Keratinocyte (primary cell): ENCODE measurements around the gene SPA17. TPM values are rescaled to one million over a fixed set of nuclear protein-coding genes. Genes with fewer than 3 reads are reported as not detected.

ENCODE experiments used
- DNase-seq: peaks from one replicate; pipeline ENCODE4 v3.0.0-alpha.2; 2011; ENCODE audit warnings: low read depth, missing footprints, low spot score
- FAIRE-seq: peaks from 2 replicates; lab custom pipeline; 2011; peaks lifted over from hg19 to GRCh38; lab: Jason Lieb, UNC
- H2AFZ ChIP-seq: 2 replicates; pipeline ENCODE4 v1.6.0; 2012; ENCODE audit warnings: low read length, control low read depth, inconsistent platforms; ENCODE audit not compliant: control insufficient read depth
- H3K27ac ChIP-seq: 2 replicates; pipeline ENCODE4 v1.5.1; 2011; ENCODE audit warnings: low read length; ENCODE audit not compliant: control insufficient read depth, insufficient read depth
- H3K27me3 ChIP-seq: 3 replicates; pipeline ENCODE4 v1.6.0; 2011; ENCODE audit warnings: low read length; ENCODE audit not compliant: control insufficient read depth, insufficient read depth; ENCODE audit errors: extremely low read depth
- H3K36me3 ChIP-seq, 2 experiments: 2 replicates in 1 of 2; 3 replicates in 1 of 2; pipeline ENCODE4 v1.5.1; 2011; ENCODE audit warnings: low read length in 2 of 2, mild to moderate bottlenecking in 1 of 2; ENCODE audit not compliant: control insufficient read depth in 2 of 2, insufficient read depth in 2 of 2; ENCODE audit errors: extremely low read depth in 1 of 2
- H3K4me1 ChIP-seq: 3 replicates; pipeline ENCODE4 v1.5.1; 2011; ENCODE audit warnings: low read length; ENCODE audit not compliant: control insufficient read depth, insufficient read depth; ENCODE audit errors: extremely low read depth
- H3K4me2 ChIP-seq: 3 replicates; pipeline ENCODE4 v1.6.0; 2011; ENCODE audit warnings: low read depth, low read length; ENCODE audit not compliant: control insufficient read depth, insufficient read depth; ENCODE audit errors: extremely low read depth
- H3K4me3 ChIP-seq, 3 experiments: fragments of 200-600 bp in 1 of 3; sonication (generic) in 1 of 3; 2 replicates in 2 of 3; 3 replicates in 1 of 3; pipeline ENCODE4 v1.5.1; 2011 to 2016; ENCODE audit warnings: low read length in 3 of 3, mild to moderate bottlenecking in 3 of 3, control low read depth in 2 of 3, inconsistent platforms in 1 of 3, low read depth in 1 of 3, mixed read lengths in 1 of 3, mixed run types in 1 of 3, moderate library complexity in 1 of 3; ENCODE audit not compliant: control insufficient read depth in 2 of 3, insufficient read depth in 2 of 3; ENCODE audit errors: extremely low read depth in 1 of 3
- H3K79me2 ChIP-seq: 2 replicates; pipeline ENCODE4 v1.6.0; 2012; ENCODE audit warnings: low read length; ENCODE audit not compliant: control insufficient read depth, insufficient read depth
- H3K9ac ChIP-seq: 3 replicates; pipeline ENCODE4 v1.6.0; 2011; ENCODE audit warnings: low read length; ENCODE audit not compliant: control insufficient read depth, insufficient read depth; ENCODE audit errors: extremely low read depth
- H3K9me1 ChIP-seq: 3 replicates; pipeline ENCODE4 v1.6.0; 2011; ENCODE audit warnings: low read length; ENCODE audit not compliant: control insufficient read depth, insufficient read depth; ENCODE audit errors: extremely low read depth
- H3K9me3 ChIP-seq: 2 replicates; pipeline ENCODE4 v1.5.1; 2012; ENCODE audit warnings: low read depth, low read length; ENCODE audit not compliant: control insufficient read depth
- H4K20me1 ChIP-seq: 3 replicates; pipeline ENCODE4 v1.6.0; 2011; ENCODE audit warnings: low read length; ENCODE audit not compliant: control insufficient read depth, insufficient read depth; ENCODE audit errors: extremely low read depth
- EZH2 ChIP-seq: IDR thresholded peaks from one replicate; pipeline ENCODE4 v1.6.1; 2012; ENCODE audit warnings: inconsistent platforms, mild to moderate bottlenecking, low read length, moderate library complexity
- dilution Hi-C: fragments of 300-500 bp; cut with MboI; formaldehyde crosslinking; loops from one replicate; pipeline ENCODE4 v1.7.0; 2020; ENCODE audit warnings: low sequenced_read_pairs; ENCODE audit not compliant: extremely low pct_ligation_motif_present
- polyA minus RNA-seq, 3 experiments: library from RNA; depleted of rRNA, polyadenylated mRNA; stranded (reverse); fragments of >200 nt; gene quantifications; 1 replicate in 1 of 3; 2 replicates in 1 of 3; 3 replicates in 1 of 3; pipeline ENCODE4 v1.2.3, GENCODE V29; 2011
- polyA plus RNA-seq, 5 experiments: library from polyadenylated mRNA; depleted of rRNA in 3 of 5; stranded (reverse) in 3 of 5; stranded (forward) in 1 of 5; unstranded in 1 of 5; fragments of >200 nt; gene quantifications; 1 replicate in 1 of 5; 2 replicates in 3 of 5; 3 replicates in 1 of 5; pipeline versions ENCODE4 v1.2.1 to v1.2.3, GENCODE V29; 2011 to 2012; ENCODE audit warnings: missing spikeins in 2 of 5, low read depth in 1 of 5, low replicate concordance in 1 of 5
- TF ChIP-seq, protein P1 (sequence below), 3 experiments: IDR thresholded peaks in 1 of 3; conservative IDR thresholded peaks in 1 of 3; optimal IDR thresholded peaks in 1 of 3; 2 replicates in 2 of 3; 3 replicates in 1 of 3; pipeline versions ENCODE3 to v1.5.1; 2011; ENCODE audit warnings: low read length in 3 of 3, mild to moderate bottlenecking in 3 of 3, moderate library complexity in 2 of 3, control low read depth in 1 of 3, inconsistent platforms in 1 of 3; ENCODE audit not compliant: insufficient read depth in 2 of 3; ENCODE audit errors: extremely low read depth in 1 of 3

SPA17 gene
- polyA plus RNA-seq, result 10.0 to 19.5 TPM (median 16.8 TPM) in 3 replicates
- 6.7 TPM for polyA plus RNA-seq (2011; ENCODE audit: low read depth)
- polyA plus RNA-seq (2011; cell fraction: cytosol; rRNA removed), result 10.2 and 15.6 TPM in 2 replicates
- 4.3 and 6.4 TPM in 2 replicates for polyA plus RNA-seq (2011; cell fraction: nucleus; rRNA removed)
- polyA plus RNA-seq (2012; ENCODE audit: low replicate concordance), result 5.2 and 15.8 TPM in 2 replicates
- polyA minus RNA-seq, result 4.4 to 5.2 TPM (median 4.7 TPM) in 3 replicates
- 10.6 TPM for polyA minus RNA-seq (2011; cell fraction: cytosol; rRNA and poly(A)+ RNA removed)
- 1.7 and 8.4 TPM in 2 replicates for polyA minus RNA-seq (2011; cell fraction: nucleus; rRNA and poly(A)+ RNA removed)

DNA sequence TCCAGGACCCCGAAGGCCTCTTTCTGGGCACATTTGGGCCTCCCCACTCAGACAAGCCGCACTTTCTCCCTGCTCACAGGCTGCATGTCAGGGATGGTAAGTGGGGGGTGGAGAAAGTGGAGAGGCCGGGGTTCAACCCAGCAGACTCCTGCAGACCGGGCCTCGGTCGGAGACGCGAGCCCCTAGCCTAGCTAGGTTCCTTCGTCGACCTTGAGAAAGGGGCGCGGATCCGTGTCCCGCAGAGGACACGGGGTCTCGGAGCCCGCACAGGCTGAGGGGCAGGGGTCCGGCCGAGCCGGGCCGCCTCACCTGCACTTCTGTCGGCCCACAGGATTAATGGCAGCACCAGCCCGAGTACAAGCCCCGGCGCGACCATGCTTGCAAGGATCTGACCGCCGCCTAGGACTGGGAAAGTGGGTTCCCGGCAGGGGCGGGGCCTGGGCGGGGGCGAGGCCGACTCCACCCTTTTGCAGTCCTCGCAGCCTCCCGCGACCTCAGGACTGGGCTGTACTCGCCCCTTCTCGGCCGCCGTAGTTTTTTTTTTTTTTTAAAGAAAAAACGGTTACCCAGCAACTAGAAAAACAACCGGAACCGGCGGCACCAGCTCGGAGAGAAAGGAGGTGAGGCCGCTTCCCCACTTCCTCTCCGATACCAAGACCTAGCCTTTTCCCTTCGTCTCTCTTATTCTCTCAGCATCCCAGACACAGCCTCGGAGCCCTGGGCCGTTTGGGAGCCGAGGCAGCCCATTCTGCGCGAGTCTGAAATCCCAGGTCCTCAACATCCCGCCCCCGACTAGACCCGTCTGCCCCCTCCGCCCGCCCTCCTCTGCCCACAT is at the start of gene SPA17, which contains the start of gene SIAE:
Gene SPA17, plus strand, starts transcription at position 572 of the 835 bp plus-strand sequence. CDS start 1,361 bp downstream, outside the sequence.
Gene SIAE, minus strand, starts transcription at position 407 of the 835 bp plus-strand sequence. Its CDS starts 31 bp downstream, at position 376.
- H3K4me1 ChIP-seq, result peaks cover 6% of the 10 kb centered on the region
- FAIRE-seq (no peak), DNase-seq (peak; percentile 75)
- no peaks in the 10 kb centered on the region for H3K9me1 ChIP-seq
- peak within 1 kb of the TSS; percentile 89 for H2AFZ ChIP-seq
- peak within 1 kb of the TSS; percentile 66 to 75 (median 74) for H3K4me3 ChIP-seq
- peak within 1 kb of the TSS; percentile 80 for H3K9ac ChIP-seq
- no peaks in the 10 kb centered on the region for H3K36me3 ChIP-seq
- peak within 1 kb of the TSS; percentile 33 for H3K27ac ChIP-seq
- no peak for TF ChIP-seq EZH2
- TF ChIP-seq, protein P1, sequence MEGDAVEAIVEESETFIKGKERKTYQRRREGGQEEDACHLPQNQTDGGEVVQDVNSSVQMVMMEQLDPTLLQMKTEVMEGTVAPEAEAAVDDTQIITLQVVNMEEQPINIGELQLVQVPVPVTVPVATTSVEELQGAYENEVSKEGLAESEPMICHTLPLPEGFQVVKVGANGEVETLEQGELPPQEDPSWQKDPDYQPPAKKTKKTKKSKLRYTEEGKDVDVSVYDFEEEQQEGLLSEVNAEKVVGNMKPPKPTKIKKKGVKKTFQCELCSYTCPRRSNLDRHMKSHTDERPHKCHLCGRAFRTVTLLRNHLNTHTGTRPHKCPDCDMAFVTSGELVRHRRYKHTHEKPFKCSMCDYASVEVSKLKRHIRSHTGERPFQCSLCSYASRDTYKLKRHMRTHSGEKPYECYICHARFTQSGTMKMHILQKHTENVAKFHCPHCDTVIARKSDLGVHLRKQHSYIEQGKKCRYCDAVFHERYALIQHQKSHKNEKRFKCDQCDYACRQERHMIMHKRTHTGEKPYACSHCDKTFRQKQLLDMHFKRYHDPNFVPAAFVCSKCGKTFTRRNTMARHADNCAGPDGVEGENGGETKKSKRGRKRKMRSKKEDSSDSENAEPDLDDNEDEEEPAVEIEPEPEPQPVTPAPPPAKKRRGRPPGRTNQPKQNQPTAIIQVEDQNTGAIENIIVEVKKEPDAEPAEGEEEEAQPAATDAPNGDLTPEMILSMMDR (optimal IDR thresholded peaks at IDR 0.05 in 1 of 3, IDR thresholded peaks at IDR 0.05 in 1 of 3, conservative IDR thresholded peaks at IDR 0.05 in 1 of 3; ENCODE audit: extremely low read depth in 1 of 3, insufficient read depth in 2 of 3, low read length in 3 of 3), result no peak
- no peaks in the 10 kb centered on the region for H3K27me3 ChIP-seq
- H3K79me2 ChIP-seq, result no peaks in the 10 kb centered on the region
- dilution Hi-C loops, result no loop called here
- no peaks in the 10 kb centered on the region for H3K9me3 ChIP-seq
- no peaks in the 10 kb centered on the region for H4K20me1 ChIP-seq
- peak within 1 kb of the TSS; percentile 85 for H3K4me2 ChIP-seq

DNA sequence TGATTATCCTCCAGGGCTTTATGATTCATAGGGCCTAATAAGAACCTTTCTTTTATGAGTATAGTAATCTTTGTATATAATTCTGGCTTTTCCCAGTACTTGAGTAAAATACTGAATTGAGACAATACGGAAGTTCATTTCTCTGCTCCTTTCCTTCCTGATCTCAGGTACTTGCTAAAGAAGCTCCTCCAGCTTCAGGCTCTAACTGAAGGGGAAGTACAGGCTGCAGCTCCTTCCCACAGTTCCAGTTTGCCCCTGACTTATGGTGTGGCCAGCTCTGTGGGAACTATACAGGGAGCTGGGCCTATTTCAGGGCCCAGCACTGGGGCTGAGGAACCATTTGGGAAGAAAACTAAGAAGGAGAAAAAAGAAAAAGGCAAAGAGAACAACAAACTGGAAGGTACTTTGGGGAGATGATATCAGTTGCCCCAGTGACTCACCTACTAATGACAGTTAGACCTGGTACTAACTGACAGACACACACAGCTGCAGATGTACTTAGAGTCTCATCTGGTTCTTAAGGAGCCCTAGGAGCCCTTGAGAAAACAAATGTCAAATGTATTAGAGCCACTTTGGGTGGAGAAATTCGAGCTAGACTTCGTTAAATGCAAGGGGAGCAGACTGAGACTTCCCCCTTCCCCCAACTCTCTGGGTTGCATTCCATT is 48.1 kb upstream of the SPA17 start:
- H3K27ac ChIP-seq, result no peak overlapping the region
- H3K4me1 ChIP-seq, result peaks cover 10% of the 10 kb centered on the region
- FAIRE-seq (no peak), DNase-seq (no peak)
- TF ChIP-seq, protein P1 (optimal IDR thresholded peaks at IDR 0.05 in 1 of 3, IDR thresholded peaks at IDR 0.05 in 1 of 3, conservative IDR thresholded peaks at IDR 0.05 in 1 of 3; ENCODE audit: extremely low read depth in 1 of 3, insufficient read depth in 2 of 3, low read length in 3 of 3), result no peak
- no peak for TF ChIP-seq EZH2
- H2AFZ ChIP-seq, result no peak overlapping the region
- dilution Hi-C loops, result no loop called here
- no peaks in the 10 kb centered on the region for H3K9me1 ChIP-seq
- peaks cover 30% of the 10 kb centered on the region for H3K79me2 ChIP-seq
- H3K36me3 ChIP-seq, result peaks cover 12 to 19% of the 10 kb centered on the region in 2 experiments
- H4K20me1 ChIP-seq, result no peaks in the 10 kb centered on the region
- no peaks in the 10 kb centered on the region for H3K27me3 ChIP-seq
- H3K4me3 ChIP-seq, result no peak overlapping the region
- H3K9ac ChIP-seq, result no peak overlapping the region
- H3K4me2 ChIP-seq, result no peak overlapping the region
- H3K9me3 ChIP-seq, result no peaks in the 10 kb centered on the region
